K562 (cell line): ENCODE measurements around the gene KLHL35. TPM values are rescaled to one million over a fixed set of nuclear protein-coding genes. Genes with fewer than 3 reads are reported as not detected.

Experiments
- HEY1 ChIP-seq: fragments of 250-450 bp; sonication (Bioruptor Pico); IDR thresholded peaks from 2 replicates; pipeline ENCODE4 v1.5.0; 2020; ENCODE audit warnings: mild to moderate bottlenecking, moderate library complexity, borderline replicate concordance
- HOXB6 ChIP-seq: fragments of 250-450 bp; sonication (Bioruptor Pico); IDR thresholded peaks from 2 replicates; pipeline ENCODE4 v1.5.1; 2022; ENCODE audit warnings: mild to moderate bottlenecking, borderline replicate concordance
- ILK ChIP-seq: fragments of 450-650 bp; IDR thresholded peaks from 2 replicates; pipeline ENCODE4 v1.6.1; 2016; ENCODE audit warnings: missing genetic modification characterization, low read depth, mild to moderate bottlenecking, missing compliant biosample characterization, moderate library complexity, borderline replicate concordance
- MGA ChIP-seq: fragments of 450-650 bp; IDR thresholded peaks from 2 replicates; pipeline ENCODE4 v1.6.1; 2016; ENCODE audit warnings: mild to moderate bottlenecking, moderate library complexity
- NCOA6 ChIP-seq: fragments of 450-650 bp; IDR thresholded peaks from 2 replicates; pipeline ENCODE4 v1.6.1; 2017; ENCODE audit warnings: mild to moderate bottlenecking
- ZC3H4 ChIP-seq: sonication (generic); formaldehyde crosslinking; IDR thresholded peaks from 2 replicates; pipeline ENCODE4 v1.9.0; 2021; ENCODE audit warnings: missing genetic modification reagents, borderline replicate concordance
- ZNF23 ChIP-seq: fragments of 250-450 bp; sonication (Bioruptor Pico); IDR thresholded peaks from 2 replicates; pipeline ENCODE4 v1.4.0; 2020; ENCODE audit warnings: mild to moderate bottlenecking
- ZNF431 ChIP-seq: sonication (generic); formaldehyde crosslinking; IDR thresholded peaks from 2 replicates; pipeline ENCODE4 v1.8.0; 2022; ENCODE audit warnings: mild to moderate bottlenecking, missing genetic modification reagents
- polyA plus RNA-seq, 8 experiments: library from polyadenylated mRNA; depleted of rRNA in 4 of 8; stranded (reverse) in 5 of 8; unstranded in 3 of 8; fragments of >200 nt; fragmentation: Nextera tagmentation in 2 of 8; fragmentation: Illumina TruSeq in 1 of 8; extraction: Ambion mirVana in 2 of 8; extraction: Trizol in 1 of 8; gene quantifications; 2 replicates each; pipeline versions ENCODE4 v1.2.1 to v1.2.3, GENCODE V29; 2011 to 2014; ENCODE audit warnings: inconsistent platforms in 1 of 8, missing spikeins in 1 of 8
- total RNA-seq, 7 experiments: library from RNA; depleted of rRNA in 6 of 7; stranded (reverse); fragments of >200 nt in 6 of 7; fragmentation: Illumina TruSeq in 2 of 7; extraction: Trizol in 2 of 7; gene quantifications; 2 replicates each; pipeline versions ENCODE4 v1.2.1 to v1.2.3, GENCODE V29; 2011 to 2021; ENCODE audit warnings: low replicate concordance in 1 of 7
- TF ChIP-seq, protein P1 (sequence below): IDR thresholded peaks from 3 replicates; pipeline ENCODE4 v1.6.1; 2011; ENCODE audit warnings: borderline replicate concordance, mild to moderate bottlenecking; ENCODE audit not compliant: insufficient read length, insufficient read depth
- TF ChIP-seq, protein P2 (sequence below): fragments of 250-450 bp; sonication (Bioruptor Pico); IDR thresholded peaks from 2 replicates; pipeline ENCODE4 v1.8.0; 2022; ENCODE audit warnings: moderate library complexity, mild to moderate bottlenecking, inconsistent platforms
- TF ChIP-seq, protein P3 (sequence below): fragments of 450-650 bp; conservative IDR thresholded peaks from 2 replicates; pipeline ENCODE4 v1.6.1; 2016; ENCODE audit warnings: missing genetic modification characterization, low read depth, mild to moderate bottlenecking, control low read depth, missing compliant biosample characterization

KLHL35 gene
- total and polyA plus RNA-seq, 9 of the 15 experiments (the other 6 are each of a cell fraction or from before 2014, with no cell fraction given), result not detected

DNA sequence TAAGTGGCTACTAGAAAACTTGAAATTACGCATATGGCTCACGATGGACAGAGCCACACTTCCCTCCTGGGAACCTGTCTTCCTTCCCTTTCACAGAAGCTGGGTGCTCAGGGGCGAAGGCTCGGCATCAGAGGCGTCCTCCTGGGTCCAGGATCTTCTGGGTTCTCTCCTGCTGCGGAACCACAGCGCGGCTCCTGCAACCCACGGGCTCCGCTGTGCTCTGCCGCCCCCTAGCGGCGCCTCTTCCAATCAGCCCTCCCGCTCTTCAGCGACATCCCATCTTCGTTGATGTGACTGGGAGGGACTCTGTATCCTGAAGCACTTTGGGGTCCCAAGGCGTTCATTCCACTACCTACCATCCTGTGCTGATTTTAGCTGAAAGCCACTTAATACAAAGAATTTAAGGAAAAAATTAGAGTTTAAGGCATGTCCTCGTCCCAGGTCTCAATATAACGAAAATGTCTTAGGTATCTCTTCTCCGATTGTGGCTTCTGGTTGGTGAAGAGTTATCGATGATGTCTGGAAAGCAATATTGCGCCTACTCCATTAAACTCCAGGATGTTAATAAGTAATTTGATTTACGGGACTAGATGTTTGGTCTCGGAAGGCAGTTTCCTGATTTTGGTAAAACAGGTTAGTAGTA is 48.4 kb downstream of the KLHL35 start (continued):
- TF ChIP-seq MGA (no peak), NCOA6 (no peak), ZC3H4 (CRISPR knock-in tag) (no peak), HEY1 (CRISPR knock-in tag) (no peak), HOXB6 (CRISPR knock-in tag) (no peak), ZNF23 (CRISPR knock-in tag) (no peak), ZNF431 (no peak), ILK (tag) (no peak)
- TF ChIP-seq, protein P1, sequence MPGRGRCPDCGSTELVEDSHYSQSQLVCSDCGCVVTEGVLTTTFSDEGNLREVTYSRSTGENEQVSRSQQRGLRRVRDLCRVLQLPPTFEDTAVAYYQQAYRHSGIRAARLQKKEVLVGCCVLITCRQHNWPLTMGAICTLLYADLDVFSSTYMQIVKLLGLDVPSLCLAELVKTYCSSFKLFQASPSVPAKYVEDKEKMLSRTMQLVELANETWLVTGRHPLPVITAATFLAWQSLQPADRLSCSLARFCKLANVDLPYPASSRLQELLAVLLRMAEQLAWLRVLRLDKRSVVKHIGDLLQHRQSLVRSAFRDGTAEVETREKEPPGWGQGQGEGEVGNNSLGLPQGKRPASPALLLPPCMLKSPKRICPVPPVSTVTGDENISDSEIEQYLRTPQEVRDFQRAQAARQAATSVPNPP, result no peak
- TF ChIP-seq, protein P2, sequence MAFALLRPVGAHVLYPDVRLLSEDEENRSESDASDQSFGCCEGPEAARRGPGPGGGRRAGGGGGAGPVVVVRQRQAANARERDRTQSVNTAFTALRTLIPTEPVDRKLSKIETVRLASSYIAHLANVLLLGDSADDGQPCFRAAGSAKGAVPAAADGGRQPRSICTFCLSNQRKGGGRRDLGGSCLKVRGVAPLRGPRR, result no peak
- TF ChIP-seq, protein P3, sequence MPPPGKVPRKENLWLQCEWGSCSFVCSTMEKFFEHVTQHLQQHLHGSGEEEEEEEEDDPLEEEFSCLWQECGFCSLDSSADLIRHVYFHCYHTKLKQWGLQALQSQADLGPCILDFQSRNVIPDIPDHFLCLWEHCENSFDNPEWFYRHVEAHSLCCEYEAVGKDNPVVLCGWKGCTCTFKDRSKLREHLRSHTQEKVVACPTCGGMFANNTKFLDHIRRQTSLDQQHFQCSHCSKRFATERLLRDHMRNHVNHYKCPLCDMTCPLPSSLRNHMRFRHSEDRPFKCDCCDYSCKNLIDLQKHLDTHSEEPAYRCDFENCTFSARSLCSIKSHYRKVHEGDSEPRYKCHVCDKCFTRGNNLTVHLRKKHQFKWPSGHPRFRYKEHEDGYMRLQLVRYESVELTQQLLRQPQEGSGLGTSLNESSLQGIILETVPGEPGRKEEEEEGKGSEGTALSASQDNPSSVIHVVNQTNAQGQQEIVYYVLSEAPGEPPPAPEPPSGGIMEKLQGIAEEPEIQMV, result no peak
